HG03060 (cell line): ENCODE data around the gene CTCFL.
A peak's percentile ranks its signal among the peaks of the same experiment; 100 is the strongest.

Experiments used
- ATAC-seq: cut with Tn5 transposase; IDR thresholded peaks from one replicate; pipeline ENCODE4 v1.9.1; 2021; ENCODE audit warnings: low read depth, moderate number of reproducible peaks; ENCODE audit not compliant: unreplicated experiment

Gene CTCFL

GRCh38 chr20:57469418-57470211 is 55.3 kb downstream of the CTCFL start:
- ATAC-seq = no peak

- ATAC-seq = no peak
Observed at GRCh38 chr20:57468523-57469417, 56.2 kb downstream of the CTCFL start.

- no peak for ATAC-seq
Observed at GRCh38 chr20:57467742-57468141, 57.2 kb downstream of the CTCFL start.

GRCh38 chr20:57465943-57466342 is 59.0 kb downstream of the CTCFL start:
- no peak for ATAC-seq

GRCh38 chr20:57465486-57465885 is 59.5 kb downstream of the CTCFL start:
- ATAC-seq = no peak

- no peak for ATAC-seq
Observed at GRCh38 chr20:57464642-57465211, 60.2 kb downstream of the CTCFL start.

- no peak for ATAC-seq
Observed at GRCh38 chr20:57462781-57463180, 62.2 kb downstream of the CTCFL start.

- ATAC-seq = no peak
Observed at GRCh38 chr20:57461726-57462125, 63.2 kb downstream of the CTCFL start.

- ATAC-seq = no peak
Observed at GRCh38 chr20:57460781-57461465, 64.0 kb downstream of the CTCFL start.

GRCh38 chr20:57459897-57460296 is 65.0 kb downstream of the CTCFL start:
- ATAC-seq = no peak

GRCh38 chr20:57459278-57459677 is 65.7 kb downstream of the CTCFL start:
- no peak for ATAC-seq

- no peak for ATAC-seq
Observed at GRCh38 chr20:57458400-57459160, 66.4 kb downstream of the CTCFL start.

GRCh38 chr20:57457243-57458095 is 67.5 kb downstream of the CTCFL start:
- ATAC-seq = no peak

GRCh38 chr20:57456116-57456515 is 68.8 kb downstream of the CTCFL start:
- no peak for ATAC-seq

GRCh38 chr20:57455386-57455785 is 69.6 kb downstream of the CTCFL start:
- no peak for ATAC-seq

GRCh38 chr20:57451795-57452661 is 72.9 kb downstream of the CTCFL start:
- ATAC-seq = no peak

- no peak for ATAC-seq
Observed at GRCh38 chr20:57451431-57451794, 73.5 kb downstream of the CTCFL start.

GRCh38 chr20:57450931-57451330 is 74.0 kb downstream of the CTCFL start:
- ATAC-seq = peak; percentile 23
